ENCODE data around the gene PRKG1.

DNA sequence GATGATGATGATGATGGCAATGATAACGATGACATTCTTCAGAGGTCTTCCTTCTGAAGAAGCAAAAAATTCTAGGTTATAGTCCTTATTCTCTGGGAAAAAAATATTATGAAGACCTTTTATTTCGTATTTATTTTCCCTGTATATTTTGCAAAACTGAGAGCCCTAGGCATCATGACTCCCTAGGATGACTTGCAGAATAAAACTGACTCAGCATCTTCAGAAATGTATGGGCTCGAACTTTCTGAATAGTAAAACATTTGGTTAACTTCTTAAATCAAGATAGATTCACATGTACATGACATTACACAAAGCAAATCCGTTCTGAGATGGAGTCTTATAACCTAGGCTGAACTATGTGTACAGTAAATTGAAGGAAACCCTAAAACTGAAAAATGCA lies 1269.2 kb downstream of the PRKG1 start:
- TF ChIP-seq, protein P1, sequence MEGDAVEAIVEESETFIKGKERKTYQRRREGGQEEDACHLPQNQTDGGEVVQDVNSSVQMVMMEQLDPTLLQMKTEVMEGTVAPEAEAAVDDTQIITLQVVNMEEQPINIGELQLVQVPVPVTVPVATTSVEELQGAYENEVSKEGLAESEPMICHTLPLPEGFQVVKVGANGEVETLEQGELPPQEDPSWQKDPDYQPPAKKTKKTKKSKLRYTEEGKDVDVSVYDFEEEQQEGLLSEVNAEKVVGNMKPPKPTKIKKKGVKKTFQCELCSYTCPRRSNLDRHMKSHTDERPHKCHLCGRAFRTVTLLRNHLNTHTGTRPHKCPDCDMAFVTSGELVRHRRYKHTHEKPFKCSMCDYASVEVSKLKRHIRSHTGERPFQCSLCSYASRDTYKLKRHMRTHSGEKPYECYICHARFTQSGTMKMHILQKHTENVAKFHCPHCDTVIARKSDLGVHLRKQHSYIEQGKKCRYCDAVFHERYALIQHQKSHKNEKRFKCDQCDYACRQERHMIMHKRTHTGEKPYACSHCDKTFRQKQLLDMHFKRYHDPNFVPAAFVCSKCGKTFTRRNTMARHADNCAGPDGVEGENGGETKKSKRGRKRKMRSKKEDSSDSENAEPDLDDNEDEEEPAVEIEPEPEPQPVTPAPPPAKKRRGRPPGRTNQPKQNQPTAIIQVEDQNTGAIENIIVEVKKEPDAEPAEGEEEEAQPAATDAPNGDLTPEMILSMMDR (IDR thresholded peaks at IDR 0.05; ENCODE audit: low read depth, low read length, missing input control) = no peak
- TF ChIP-seq REST (IDR thresholded peaks at IDR 0.05) (no peak), JUND (IDR thresholded peaks at IDR 0.05) (no peak), SP1 (IDR thresholded peaks at IDR 0.05) (no peak), RXRA (IDR thresholded peaks at IDR 0.05) (no peak), EGR1 (IDR thresholded peaks at IDR 0.05; ENCODE audit: low read depth in 2 of 2) (no peak), YY1 (IDR thresholded peaks at IDR 0.05) (no peak), HNF4G (IDR thresholded peaks at IDR 0.05) (no peak), HNF4A (conservative IDR thresholded peaks at IDR 0.05) (no peak), TAF1 (conservative IDR thresholded peaks at IDR 0.05) (no peak)
